Cardiac muscle cell (in vitro differentiated cells and primary cell): Measurements from ENCODE around the gene GNAL. TPM values are rescaled to one million over a fixed set of nuclear protein-coding genes. Genes with fewer than 3 reads are reported as not detected.

Experiments
- DNase-seq, 2 donors: peaks; one replicate each; pipeline versions ENCODE4 v3.0.0 to v3.0.0-alpha.2; 2010 to 2017; ENCODE audit warnings: low read depth in 1 of 2, low spot score in 1 of 2
- H3K27ac ChIP-seq: fragments of 200-600 bp; sonication (generic); 2 replicates; pipeline ENCODE4 v1.5.1; 2016
- H3K27me3 ChIP-seq: fragments of 200-600 bp; sonication (generic); 2 replicates; pipeline ENCODE4 v1.6.0; 2016; ENCODE audit warnings: control low read depth
- H3K36me3 ChIP-seq: fragments of 200-600 bp; sonication (generic); 2 replicates; pipeline ENCODE4 v1.5.1; 2016; ENCODE audit warnings: control low read depth
- H3K4me1 ChIP-seq: fragments of 200-600 bp; sonication (generic); 2 replicates; pipeline ENCODE4 v1.8.1; 2017; ENCODE audit warnings: low read depth, mild to moderate bottlenecking, mixed run types
- H3K4me3 ChIP-seq: fragments of 200-600 bp; sonication (generic); 2 replicates; pipeline ENCODE4 v1.5.1; 2016; ENCODE audit warnings: mild to moderate bottlenecking
- H3K9me3 ChIP-seq: fragments of 200-600 bp; sonication (generic); 2 replicates; pipeline ENCODE4 v1.5.1; 2017; ENCODE audit warnings: low read depth, mild to moderate bottlenecking, control low read depth
- polyA plus RNA-seq: library from polyadenylated mRNA; unstranded; fragments of >200 nt; fragmentation: Nextera tagmentation; extraction: Ambion mirVana; gene quantifications from 2 replicates; pipeline ENCODE4 v1.2.1, GENCODE V29; 2016
- total RNA-seq: library from RNA; depleted of rRNA; stranded (reverse); fragments of >200 nt; gene quantifications from 2 replicates; pipeline ENCODE4 v1.2.3, GENCODE V29; 2016
- TF ChIP-seq, protein P1 (sequence below): IDR thresholded peaks from 2 replicates; pipeline ENCODE4 v1.5.1; 2012; ENCODE audit warnings: low read depth, mild to moderate bottlenecking, low read length

The GNAL gene
- total and polyA plus RNA-seq, 2 experiments from 2014 or later: 10.4 to 10.6 TPM

DNA sequence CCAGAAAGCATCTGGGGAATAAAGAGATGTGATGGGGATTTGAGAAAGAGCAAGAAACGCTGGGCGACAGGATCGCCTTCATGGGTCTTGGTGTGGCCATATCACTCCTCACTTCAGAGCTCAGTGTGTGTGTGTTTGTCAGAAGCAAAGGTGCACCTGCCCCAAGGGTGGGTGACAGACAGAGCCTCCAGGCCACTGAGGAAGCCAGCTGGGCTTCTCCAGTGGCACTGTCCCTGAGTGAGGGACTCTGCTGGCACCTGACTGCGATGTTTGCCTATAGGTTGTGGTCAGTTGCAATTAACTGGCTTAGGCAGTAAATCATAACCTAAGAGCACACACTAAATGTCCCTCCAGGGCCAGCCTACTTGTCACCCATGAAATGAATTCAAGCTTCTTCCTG lies 23.5 kb upstream of the GNAL start:
- no peak overlapping the region for H3K4me3 ChIP-seq
- H3K27me3 ChIP-seq: no peaks in the 10 kb centered on the region
- no peaks in the 10 kb centered on the region for H3K36me3 ChIP-seq
- no peak overlapping the region for H3K27ac ChIP-seq
- peaks cover 11% of the 10 kb centered on the region for H3K4me1 ChIP-seq
- TF ChIP-seq, protein P1, sequence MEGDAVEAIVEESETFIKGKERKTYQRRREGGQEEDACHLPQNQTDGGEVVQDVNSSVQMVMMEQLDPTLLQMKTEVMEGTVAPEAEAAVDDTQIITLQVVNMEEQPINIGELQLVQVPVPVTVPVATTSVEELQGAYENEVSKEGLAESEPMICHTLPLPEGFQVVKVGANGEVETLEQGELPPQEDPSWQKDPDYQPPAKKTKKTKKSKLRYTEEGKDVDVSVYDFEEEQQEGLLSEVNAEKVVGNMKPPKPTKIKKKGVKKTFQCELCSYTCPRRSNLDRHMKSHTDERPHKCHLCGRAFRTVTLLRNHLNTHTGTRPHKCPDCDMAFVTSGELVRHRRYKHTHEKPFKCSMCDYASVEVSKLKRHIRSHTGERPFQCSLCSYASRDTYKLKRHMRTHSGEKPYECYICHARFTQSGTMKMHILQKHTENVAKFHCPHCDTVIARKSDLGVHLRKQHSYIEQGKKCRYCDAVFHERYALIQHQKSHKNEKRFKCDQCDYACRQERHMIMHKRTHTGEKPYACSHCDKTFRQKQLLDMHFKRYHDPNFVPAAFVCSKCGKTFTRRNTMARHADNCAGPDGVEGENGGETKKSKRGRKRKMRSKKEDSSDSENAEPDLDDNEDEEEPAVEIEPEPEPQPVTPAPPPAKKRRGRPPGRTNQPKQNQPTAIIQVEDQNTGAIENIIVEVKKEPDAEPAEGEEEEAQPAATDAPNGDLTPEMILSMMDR: no peak
- DNase-seq: no peak
- no peaks in the 10 kb centered on the region for H3K9me3 ChIP-seq

DNA sequence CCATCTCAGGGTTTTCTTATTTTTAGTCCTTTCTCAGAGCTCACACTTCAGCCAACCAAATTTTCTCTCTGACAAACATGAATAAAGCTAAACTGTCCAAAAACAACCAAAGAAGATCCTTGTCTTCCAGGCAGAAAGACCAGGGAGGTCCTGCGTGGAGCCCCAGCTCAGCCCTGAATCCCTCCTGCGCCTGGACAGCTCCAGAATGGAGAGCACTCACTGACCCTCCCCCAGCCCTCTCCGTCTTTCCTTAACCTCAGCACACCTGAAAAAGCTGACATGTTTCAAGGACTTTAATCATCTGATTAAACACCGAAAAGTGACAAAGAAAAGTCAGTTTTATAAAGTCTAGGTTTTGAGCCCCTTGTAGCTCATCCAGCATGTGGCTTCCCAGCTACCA lies 22.9 kb upstream of the GNAL start:
- TF ChIP-seq, protein P1: no peak
- H3K27me3 ChIP-seq: no peaks in the 10 kb centered on the region
- H3K36me3 ChIP-seq: no peaks in the 10 kb centered on the region
- no peak overlapping the region for H3K27ac ChIP-seq
- no peaks in the 10 kb centered on the region for H3K9me3 ChIP-seq
- DNase-seq: no peak
- peaks cover 11% of the 10 kb centered on the region for H3K4me1 ChIP-seq
- H3K4me3 ChIP-seq: no peak overlapping the region

DNA sequence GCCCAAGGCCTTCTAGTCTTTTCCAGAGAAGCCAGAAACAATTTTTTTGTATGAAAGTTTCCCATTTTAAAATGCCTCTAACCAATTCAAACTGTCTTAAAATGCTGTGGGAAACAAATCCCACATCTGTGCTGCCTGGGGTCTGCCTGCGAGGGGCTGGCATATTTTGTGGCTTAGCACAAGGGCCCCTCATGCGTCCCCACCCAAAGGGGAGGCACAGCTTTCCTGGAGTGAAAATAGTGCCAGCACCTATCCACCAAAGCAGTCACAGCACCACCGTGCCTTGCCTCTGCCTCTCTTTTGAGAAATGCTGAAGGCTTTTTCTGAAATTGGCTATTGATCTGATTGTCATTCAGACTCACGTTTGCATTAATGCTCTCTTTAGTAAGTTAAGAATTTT lies 22.2 kb upstream of the GNAL start:
- Histone ChIP-seq H3K36me3 (no peaks in the 10 kb centered on the region), H3K4me3 (no peak overlapping the region), H3K27me3 (no peaks in the 10 kb centered on the region), H3K27ac (no peak overlapping the region), H3K4me1 (peaks cover 11% of the 10 kb centered on the region), H3K9me3 (no peaks in the 10 kb centered on the region)
- DNase-seq: no peak
- TF ChIP-seq, protein P1: no peak

- no peaks in the 10 kb centered on the region for H3K9me3 ChIP-seq
- TF ChIP-seq, protein P1: no peak
- H3K27me3 ChIP-seq: no peaks in the 10 kb centered on the region
- no peaks in the 10 kb centered on the region for H3K36me3 ChIP-seq
- DNase-seq: no peak
- H3K4me3 ChIP-seq: no peak overlapping the region
- H3K27ac ChIP-seq: no peak overlapping the region
- H3K4me1 ChIP-seq: peaks cover 11% of the 10 kb centered on the region
Measured at GRCh38 chr18:11667578-11667977, 21.5 kb upstream of the GNAL start.

DNA sequence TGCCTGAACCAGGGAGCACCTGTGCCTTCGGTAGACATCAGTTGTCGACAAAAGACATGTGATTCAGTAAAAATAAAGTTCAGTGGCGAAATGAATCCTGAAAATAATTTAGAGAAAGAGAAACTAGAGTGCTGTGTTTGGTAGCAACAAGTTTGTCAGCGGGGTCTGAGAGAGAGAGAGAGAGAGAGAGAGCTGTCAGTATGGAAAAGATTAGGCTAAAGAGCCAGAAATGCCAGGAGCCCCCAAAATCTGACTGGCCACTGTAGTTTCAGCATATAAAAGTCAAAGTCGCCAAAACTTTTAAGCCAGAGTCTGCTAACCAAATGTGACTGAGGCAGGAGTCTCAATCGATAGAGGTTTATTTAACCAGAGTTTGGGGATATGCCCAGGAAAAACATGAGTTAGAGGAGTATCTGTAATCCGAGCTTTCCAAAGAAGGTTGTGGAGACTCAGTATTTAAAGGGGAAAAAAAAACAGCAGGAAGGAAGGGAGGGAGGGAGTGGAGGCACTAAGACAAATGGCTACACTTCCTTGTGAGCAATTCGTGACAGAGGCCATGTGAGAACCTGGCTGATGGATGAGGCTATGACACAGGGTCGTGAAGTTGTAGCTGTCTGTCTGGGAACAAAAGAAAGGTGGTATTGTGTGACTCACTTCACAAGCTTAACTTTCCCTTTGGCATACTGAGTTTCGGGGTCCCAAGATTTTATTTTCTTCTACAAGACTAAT lies 20.5 kb upstream of the GNAL start:
- Histone ChIP-seq H3K4me1 (peaks cover 11% of the 10 kb centered on the region), H3K9me3 (no peaks in the 10 kb centered on the region), H3K36me3 (no peaks in the 10 kb centered on the region), H3K4me3 (no peak overlapping the region), H3K27me3 (no peaks in the 10 kb centered on the region), H3K27ac (no peak overlapping the region)
- TF ChIP-seq, protein P1: no peak
- no peak for DNase-seq
